NCI-H526 treated with DMSO at 0.1 percent for 48 hours (cell line): ENCODE data around the gene PIK3AP1.

Experiments used
- DNase-seq: peaks from one replicate; lab custom pipeline; 2025; lab: John Stamatoyannopoulos, UW

The PIK3AP1 gene

GRCh38 chr10:96609510-96609909 is 110.8 kb downstream of the PIK3AP1 start:
- DNase-seq: no peak

- DNase-seq: no peak
These were observed 111.5 kb downstream of the PIK3AP1 start for GRCh38 chr10:96608805-96609204.

GRCh38 chr10:96608262-96608661 is 112.1 kb downstream of the PIK3AP1 start:
- no peak for DNase-seq

- no peak for DNase-seq
These were observed 113.4 kb downstream of the PIK3AP1 start for GRCh38 chr10:96606946-96607345.

- no peak for DNase-seq
These were observed 114.1 kb downstream of the PIK3AP1 start for GRCh38 chr10:96606216-96606615.

GRCh38 chr10:96600337-96600736 is 120.0 kb downstream of the PIK3AP1 start:
- no peak for DNase-seq

- no peak for DNase-seq
These were observed 121.5 kb downstream of the PIK3AP1 start for GRCh38 chr10:96598846-96599245.

- no peak for DNase-seq
These were observed 123.6 kb downstream of the PIK3AP1 start for GRCh38 chr10:96596422-96597407.

GRCh38 chr10:96595741-96596140 is 124.6 kb downstream of the PIK3AP1 start:
- DNase-seq: no peak

- DNase-seq: no peak
These were observed 128.4 kb downstream of the PIK3AP1 start for GRCh38 chr10:96591946-96592345.

- DNase-seq: no peak
These were observed 131.5 kb downstream of the PIK3AP1 start for GRCh38 chr10:96588616-96589419.

GRCh38 chr10:96588060-96588554 is 132.2 kb downstream of the PIK3AP1 start:
- no peak for DNase-seq

- DNase-seq: peak; percentile 33
These were observed 132.9 kb downstream of the PIK3AP1 start for GRCh38 chr10:96587264-96588059.

- peak; percentile 42 for DNase-seq
These were observed 133.7 kb downstream of the PIK3AP1 start, which contains the start of gene TM9SF3 for GRCh38 chr10:96586419-96587263. TSS of gene TM9SF3 (minus strand) at chr10:96587012. CDS start at chr10:96586835, 177 bp downstream.

GRCh38 chr10:96585736-96586418 is 134.4 kb downstream of the PIK3AP1 start:
- no peak for DNase-seq

GRCh38 chr10:96584474-96584873 is 135.8 kb downstream of the PIK3AP1 start:
- DNase-seq: no peak

GRCh38 chr10:96584035-96584434 is 136.3 kb downstream of the PIK3AP1 start:
- DNase-seq: no peak

- no peak for DNase-seq
These were observed 141.2 kb downstream of the PIK3AP1 start for GRCh38 chr10:96579133-96579532.

GRCh38 chr10:96578633-96579032 is 141.7 kb downstream of the PIK3AP1 start:
- DNase-seq: no peak

- DNase-seq: no peak
These were observed 142.3 kb downstream of the PIK3AP1 start for GRCh38 chr10:96578022-96578421.
